ENCODE results near the gene SNAI3.

SNAI3 gene

GRCh38 chr16:88720396-88720970 lies 34.2 kb upstream of the SNAI3 start:
- no peaks in the 10 kb centered on the region for H3K27me3 ChIP-seq
- no peaks in the 10 kb centered on the region for H3K9me3 ChIP-seq
- H3K4me1 ChIP-seq: peaks cover 6% of the 10 kb centered on the region
- peaks cover 20% of the 10 kb centered on the region for H3K36me3 ChIP-seq
- no peak overlapping the region for H3K4me3 ChIP-seq (ENCODE audit: low read depth, low read length)
- DNase-seq: no peak
- TF ChIP-seq CTCF (IDR thresholded peaks at IDR 0.05; ENCODE audit: low read depth, low read length): no peak

- Histone ChIP-seq H3K9me3 (no peaks in the 10 kb centered on the region), H3K4me1 (peaks cover 4% of the 10 kb centered on the region), H3K36me3 (peaks cover 21% of the 10 kb centered on the region), H3K27me3 (no peaks in the 10 kb centered on the region), H3K4me3 (ENCODE audit: low read depth, low read length) (no peak overlapping the region)
- no peak for DNase-seq
- TF ChIP-seq CTCF (IDR thresholded peaks at IDR 0.05; ENCODE audit: low read depth, low read length): no peak
These were observed 33.6 kb upstream of the SNAI3 start for GRCh38 chr16:88719933-88720296.

GRCh38 chr16:88719267-88719932 lies 33.1 kb upstream of the SNAI3 start:
- TF ChIP-seq CTCF (IDR thresholded peaks at IDR 0.05; ENCODE audit: low read depth, low read length): no peak
- no peaks in the 10 kb centered on the region for H3K9me3 ChIP-seq
- no peak for DNase-seq
- H3K4me3 ChIP-seq (ENCODE audit: low read depth, low read length): no peak overlapping the region
- H3K36me3 ChIP-seq: peaks cover 25% of the 10 kb centered on the region
- no peaks in the 10 kb centered on the region for H3K4me1 ChIP-seq
- no peaks in the 10 kb centered on the region for H3K27me3 ChIP-seq

GRCh38 chr16:88718178-88718577 lies 31.9 kb upstream of the SNAI3 start:
- H3K4me3 ChIP-seq (ENCODE audit: low read depth, low read length): no peak overlapping the region
- H3K36me3 ChIP-seq: peaks cover 36% of the 10 kb centered on the region
- H3K27me3 ChIP-seq: no peaks in the 10 kb centered on the region
- no peak for TF ChIP-seq CTCF (IDR thresholded peaks at IDR 0.05; ENCODE audit: low read depth, low read length)
- no peaks in the 10 kb centered on the region for H3K4me1 ChIP-seq
- no peak for DNase-seq
- no peaks in the 10 kb centered on the region for H3K9me3 ChIP-seq

- no peak overlapping the region for H3K4me3 ChIP-seq (ENCODE audit: low read depth, low read length)
- no peak for DNase-seq
- TF ChIP-seq CTCF (IDR thresholded peaks at IDR 0.05; ENCODE audit: low read depth, low read length): no peak
- H3K4me1 ChIP-seq: no peaks in the 10 kb centered on the region
- no peaks in the 10 kb centered on the region for H3K27me3 ChIP-seq
- H3K9me3 ChIP-seq: no peaks in the 10 kb centered on the region
- H3K36me3 ChIP-seq: peaks cover 36% of the 10 kb centered on the region
These were observed 30.3 kb upstream of the SNAI3 start for GRCh38 chr16:88716601-88717001.

- no peak for TF ChIP-seq CTCF (IDR thresholded peaks at IDR 0.05; ENCODE audit: low read depth, low read length)
- Histone ChIP-seq H3K4me3 (ENCODE audit: low read depth, low read length) (no peak overlapping the region), H3K4me1 (no peaks in the 10 kb centered on the region), H3K9me3 (no peaks in the 10 kb centered on the region), H3K27me3 (no peaks in the 10 kb centered on the region), H3K36me3 (peaks cover 36% of the 10 kb centered on the region)
- no peak for DNase-seq
These were observed 29.9 kb upstream of the SNAI3 start for GRCh38 chr16:88716201-88716600.

Measured in BE2C (cell line).